ENCODE measurements around the gene EHMT1. TPM values are rescaled to one million over a fixed set of nuclear protein-coding genes. Genes with fewer than 3 reads are reported as not detected.

EHMT1 gene
- total and polyA plus RNA-seq, 10 of the 15 experiments (the other 5 are each of a cell fraction or from before 2014, with no cell fraction given): 2.9 to 100 (median 48.1) TPM

GRCh38 chr9:137829260-137829996 lies 210.6 kb downstream of the EHMT1 start:
- WGBS (ENCODE audit: insufficient coverage, insufficient replicate concordance, low lambda C conversion rate, missing lambda C conversion rate): 99% methylated on average over 14 of the region's 14 CpGs
- intact Hi-C loops (cut with micrococcal nuclease; ENCODE audit: unreplicated experiment): no loop called here
- CTCF ChIA-PET: no interaction called here

GRCh38 chr9:137832191-137832700 lies 213.4 kb downstream of the EHMT1 start:
- RAD21 ChIA-PET (ENCODE audit: unreplicated experiment): no interaction called here
- no peak overlapping the region for H3K27ac ChIP-seq (ENCODE audit: control insufficient read depth, insufficient read depth)
- peaks cover 16 to 50% of the 10 kb centered on the region in 2 experiments for H3K36me3 ChIP-seq (ENCODE audit: control insufficient read depth in 2 of 2, insufficient read depth in 2 of 2, low read length in 1 of 2)
- no peak overlapping the region for H2AFZ ChIP-seq (ENCODE audit: control insufficient read depth, low read depth, low read length)
- no peak overlapping the region for H3K4me2 ChIP-seq (ENCODE audit: control insufficient read depth, insufficient read depth)
- no peak overlapping the region for H3K4me3 ChIP-seq
- no peaks in the 10 kb centered on the region for H3K79me2 ChIP-seq (ENCODE audit: control insufficient read depth, insufficient read depth, low read length)
- FAIRE-seq (no peak), DNase-seq (ENCODE audit: low read depth, low spot score) (no peak), ATAC-seq (no peak)
- H3K9me3 ChIP-seq (replicated peaks; ENCODE audit: control insufficient read depth, insufficient read depth, low read length): no peaks in the 10 kb centered on the region
- no peak overlapping the region for H3K9ac ChIP-seq (ENCODE audit: control insufficient read depth, insufficient read depth, low read length)
- H3K27me3 ChIP-seq (replicated peaks in 1 of 2; ENCODE audit: control insufficient read depth in 2 of 2, insufficient read depth in 2 of 2, low read length in 1 of 2): no peaks in the 10 kb centered on the region
- SMC1A ChIA-PET (ENCODE audit: uncharacterized antibody, unreplicated experiment): no interaction called here
- TF ChIP-seq ZSCAN29 (IDR thresholded peaks at IDR 0.05) (no peak), BRCA1 (IDR thresholded peaks at IDR 0.05; ENCODE audit: low read depth, low read length) (no peak), CBX3 (IDR thresholded peaks at IDR 0.05; ENCODE audit: borderline replicate concordance, low read depth) (no peak), ATF7 (IDR thresholded peaks at IDR 0.05; ENCODE audit: low read depth) (no peak), ZBTB33 (IDR thresholded peaks at IDR 0.05) (no peak), BCL11A (IDR thresholded peaks at IDR 0.05; ENCODE audit: low read depth, low read length) (no peak)
- H4K20me1 ChIP-seq (ENCODE audit: control insufficient read depth, insufficient read depth): no peaks in the 10 kb centered on the region
- CTCF ChIA-PET: no interaction called here
- POLR2A ChIA-PET: no interaction called here
- no peaks in the 10 kb centered on the region for H3K4me1 ChIP-seq (ENCODE audit: control insufficient read depth, insufficient read depth, low read length)
- no TSS peak for BruUV-seq (replicated peaks)
- intact Hi-C loops (cut with micrococcal nuclease; ENCODE audit: unreplicated experiment): no loop called here
- WGBS (ENCODE audit: insufficient coverage, insufficient replicate concordance, low lambda C conversion rate, missing lambda C conversion rate): 96% methylated on average over 18 of the region's 20 CpGs
- in situ Hi-C loops (cut with MboI): no loop called here

More at GRCh38 chr9:137829260-137829996, 210.6 kb downstream of the EHMT1 start:
- ATAC-seq (no peak), FAIRE-seq (no peak), DNase-seq (ENCODE audit: low read depth, low spot score) (no peak)
- H3K27me3 ChIP-seq (replicated peaks in 1 of 2; ENCODE audit: control insufficient read depth in 2 of 2, insufficient read depth in 2 of 2, low read length in 1 of 2): no peaks in the 10 kb centered on the region
- H3K4me1 ChIP-seq (ENCODE audit: control insufficient read depth, insufficient read depth, low read length): peaks cover 10% of the 10 kb centered on the region
- no peak overlapping the region for H3K27ac ChIP-seq (ENCODE audit: control insufficient read depth, insufficient read depth)
- in situ Hi-C loops (cut with MboI): no loop called here
- ChIA-PET SMC1A (ENCODE audit: uncharacterized antibody, unreplicated experiment) (no interaction called here), RAD21 (ENCODE audit: unreplicated experiment) (no interaction called here), POLR2A (no interaction called here)
- peaks cover 3% of the 10 kb centered on the region for H4K20me1 ChIP-seq (ENCODE audit: control insufficient read depth, insufficient read depth)
- BruUV-seq (replicated peaks): no TSS peak
- H3K4me2 ChIP-seq (ENCODE audit: control insufficient read depth, insufficient read depth): no peak overlapping the region
- H3K9ac ChIP-seq (ENCODE audit: control insufficient read depth, insufficient read depth, low read length): no peak overlapping the region
- H3K79me2 ChIP-seq (ENCODE audit: control insufficient read depth, insufficient read depth, low read length): no peaks in the 10 kb centered on the region; the same call in 1 of the 2 replicates
- no peak overlapping the region for H3K4me3 ChIP-seq
- no peaks in the 10 kb centered on the region; the same call in 2 of the 3 replicates for H3K9me3 ChIP-seq (replicated peaks; ENCODE audit: control insufficient read depth, insufficient read depth, low read length)
- H2AFZ ChIP-seq (ENCODE audit: control insufficient read depth, low read depth, low read length): no peak overlapping the region
- peaks cover 27 to 44% of the 10 kb centered on the region in 2 experiments for H3K36me3 ChIP-seq (ENCODE audit: control insufficient read depth in 2 of 2, insufficient read depth in 2 of 2, low read length in 1 of 2)
- TF ChIP-seq MAX (IDR thresholded peaks at IDR 0.05; ENCODE audit: low read depth, low read length): no peak
- no peak for TF ChIP-seq NR2C2 (IDR thresholded peaks at IDR 0.05; ENCODE audit: borderline replicate concordance, control insufficient read depth, insufficient read length, low read depth)
- TF ChIP-seq SMC3 (IDR thresholded peaks at IDR 0.05; ENCODE audit: borderline replicate concordance, low read length): no peak

All from GM12878 (cell line).